Neutrophil (primary cell): Measurements from ENCODE around the gene ACTA2.
A peak's percentile ranks its signal among the peaks of the same experiment; 100 is the strongest.

Experiments
- H3K27ac ChIP-seq: fragments of 200-600 bp; sonication (generic); 2 replicates; pipeline ENCODE4 v1.5.1; 2016; ENCODE audit warnings: mild to moderate bottlenecking, moderate library complexity
- H3K27me3 ChIP-seq: fragments of 200-600 bp; sonication (generic); 2 replicates; pipeline ENCODE4 v1.6.0; 2016; ENCODE audit warnings: mild to moderate bottlenecking
- H3K36me3 ChIP-seq: fragments of 200-600 bp; sonication (generic); 2 replicates; pipeline ENCODE4 v1.5.1; 2017
- H3K4me1 ChIP-seq, 2 experiments: fragments of 200-600 bp in 1 of 2; sonication (generic) in 1 of 2; 1 replicate in 1 of 2; 2 replicates in 1 of 2; pipeline versions ENCODE4 v1.5.1 to v1.6.1; 2013 to 2016; ENCODE audit warnings: low read depth in 1 of 2, low read length in 1 of 2, mild to moderate bottlenecking in 1 of 2, moderate library complexity in 1 of 2; ENCODE audit not compliant: control insufficient read depth in 1 of 2, insufficient read depth in 1 of 2
- H3K4me3 ChIP-seq, 2 experiments: fragments of 200-600 bp in 1 of 2; sonication (generic) in 1 of 2; 1 replicate in 1 of 2; 2 replicates in 1 of 2; pipeline ENCODE4 v1.5.1; 2013 to 2016; ENCODE audit warnings: low read depth in 1 of 2, low read length in 1 of 2, mild to moderate bottlenecking in 1 of 2, moderate library complexity in 1 of 2
- H3K9me3 ChIP-seq: fragments of 200-600 bp; sonication (generic); 2 replicates; pipeline ENCODE4 v1.5.1; 2016
- CTCF ChIP-seq: fragments of 200-600 bp; sonication (generic); IDR thresholded peaks from 2 replicates; pipeline ENCODE4 v1.5.1; 2016; ENCODE audit warnings: antibody characterized with exemption

Gene ACTA2

GRCh38 chr10:88966797-88967196 lies 14.2 kb upstream of the ACTA2 start:
- Histone ChIP-seq H3K4me1 (peaks cover 15 to 42% of the 10 kb centered on the region in 2 experiments), H3K36me3 (no peaks in the 10 kb centered on the region), H3K4me3 (no peak overlapping the region), H3K27me3 (no peaks in the 10 kb centered on the region), H3K27ac (peak overlapping the region; percentile 19), H3K9me3 (no peaks in the 10 kb centered on the region)
- TF ChIP-seq CTCF = no peak

DNA sequence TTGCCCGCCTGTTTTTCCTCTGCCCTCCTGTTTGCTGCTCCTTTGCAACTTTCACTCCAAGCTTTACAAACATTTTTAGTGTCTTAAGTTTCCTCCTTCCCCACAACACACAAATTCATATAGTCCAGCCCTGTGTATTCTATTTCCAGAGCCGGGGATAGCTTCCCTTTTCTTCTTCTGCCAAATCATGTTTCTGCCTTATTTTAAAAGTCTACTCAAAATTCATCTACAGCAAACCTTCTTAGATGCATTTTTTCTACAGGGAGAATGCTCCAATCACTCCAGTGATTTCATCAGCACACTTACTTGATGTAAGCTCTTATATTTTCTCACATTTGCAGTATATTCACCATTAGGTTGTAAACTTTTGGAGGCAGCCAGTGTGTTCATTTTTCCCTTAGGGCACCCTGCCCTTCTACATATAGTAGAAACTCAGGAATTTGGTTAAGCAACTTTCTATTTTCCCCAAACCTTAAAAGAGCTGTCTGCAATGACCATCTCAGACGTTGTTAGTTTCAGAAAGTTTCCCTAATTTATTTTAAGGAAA lies 12.4 kb upstream of the ACTA2 start:
- TF ChIP-seq CTCF = no peak
- peaks cover 23 to 54% of the 10 kb centered on the region in 2 experiments for H3K4me1 ChIP-seq
- H3K4me3 ChIP-seq = no peak overlapping the region
- no peaks in the 10 kb centered on the region for H3K36me3 ChIP-seq
- H3K27ac ChIP-seq = peak overlapping the region; percentile 45
- H3K9me3 ChIP-seq = no peaks in the 10 kb centered on the region
- H3K27me3 ChIP-seq = no peaks in the 10 kb centered on the region

DNA sequence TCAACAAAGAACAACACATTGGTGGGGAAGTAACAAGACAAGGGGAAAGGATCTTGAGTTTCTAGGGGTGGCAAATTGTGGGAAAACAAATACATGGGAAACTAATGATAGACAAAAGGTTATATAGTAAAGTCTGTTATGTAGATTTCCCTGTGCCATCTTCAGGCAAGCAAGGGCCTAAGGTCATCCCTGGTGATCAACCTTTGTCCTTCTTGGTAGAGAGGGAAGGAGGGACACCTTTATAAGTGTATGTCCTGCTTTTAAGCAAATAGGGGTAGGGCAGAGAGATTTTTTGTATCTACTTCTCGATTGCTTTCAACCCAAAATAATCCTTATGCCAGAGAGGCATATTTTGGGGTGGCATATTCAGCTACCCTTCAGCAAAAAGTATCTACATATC lies 11.8 kb upstream of the ACTA2 start:
- no peaks in the 10 kb centered on the region for H3K9me3 ChIP-seq
- no peak overlapping the region for H3K4me3 ChIP-seq
- no peak for TF ChIP-seq CTCF
- peak overlapping the region; percentile 45 for H3K27ac ChIP-seq
- no peaks in the 10 kb centered on the region for H3K27me3 ChIP-seq
- no peaks in the 10 kb centered on the region for H3K36me3 ChIP-seq
- H3K4me1 ChIP-seq = peaks cover 23 to 54% of the 10 kb centered on the region in 2 experiments

DNA sequence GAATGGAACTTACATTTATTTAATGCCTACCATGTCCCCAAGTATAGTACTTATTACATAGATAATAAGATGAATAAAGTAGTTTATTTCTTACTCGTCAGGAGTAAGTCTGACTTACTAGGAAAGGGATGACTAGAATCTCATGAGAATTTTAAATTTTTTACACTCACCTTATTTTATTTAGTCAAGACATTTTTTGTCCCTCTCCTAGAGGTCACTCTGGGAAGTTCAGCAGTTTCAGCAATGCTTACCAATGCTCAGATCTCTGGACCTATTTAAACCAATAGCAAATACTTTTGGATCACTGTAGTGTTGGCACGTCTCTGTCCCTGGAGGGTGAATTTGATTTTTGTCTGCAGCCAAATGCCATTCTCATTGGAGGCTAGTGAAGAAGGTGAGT lies 10.7 kb upstream of the ACTA2 start:
- Histone ChIP-seq H3K27ac (no peak overlapping the region), H3K4me1 (peaks cover 23 to 54% of the 10 kb centered on the region in 2 experiments), H3K4me3 (no peak overlapping the region), H3K36me3 (no peaks in the 10 kb centered on the region), H3K27me3 (no peaks in the 10 kb centered on the region), H3K9me3 (no peaks in the 10 kb centered on the region)
- TF ChIP-seq CTCF = no peak

DNA sequence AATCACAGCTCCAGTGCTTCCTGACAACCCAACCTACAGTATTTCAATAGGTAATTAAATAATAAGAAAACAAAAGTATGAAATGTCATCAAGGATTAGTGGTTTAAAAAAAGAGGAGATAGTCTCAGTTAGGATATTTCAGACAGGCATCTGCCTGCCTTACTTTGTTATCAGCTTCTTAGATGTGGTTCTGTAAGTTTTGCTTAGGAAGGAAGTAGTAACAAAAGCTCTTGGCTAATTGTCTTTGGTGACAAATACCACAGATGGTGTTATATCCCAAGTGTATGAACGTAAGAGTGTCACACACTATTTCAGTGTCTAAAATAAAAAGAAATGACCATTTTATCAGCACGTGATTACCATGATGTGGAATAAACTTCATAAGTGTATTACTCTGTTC lies 9.8 kb upstream of the ACTA2 start:
- Histone ChIP-seq H3K4me1 (peaks cover 23 to 54% of the 10 kb centered on the region in 2 experiments), H3K27me3 (no peaks in the 10 kb centered on the region), H3K36me3 (no peaks in the 10 kb centered on the region), H3K9me3 (no peaks in the 10 kb centered on the region), H3K27ac (peak overlapping the region; percentile 69), H3K4me3 (no peak overlapping the region)
- no peak for TF ChIP-seq CTCF

- Histone ChIP-seq H3K4me1 (peaks cover 23 to 47% of the 10 kb centered on the region in 2 experiments), H3K36me3 (no peaks in the 10 kb centered on the region), H3K27ac (peak overlapping the region; percentile 69), H3K9me3 (no peaks in the 10 kb centered on the region), H3K27me3 (no peaks in the 10 kb centered on the region), H3K4me3 (no peak overlapping the region)
- no peak for TF ChIP-seq CTCF
Observed at GRCh38 chr10:88961266-88961665, 8.7 kb upstream of the ACTA2 start.
